Neural cell (in vitro differentiated cells): ENCODE measurements around the gene FBXO24. TPM values are rescaled to one million over a fixed set of nuclear protein-coding genes. Genes with fewer than 3 reads are reported as not detected.

Experiments
- H2AFZ ChIP-seq: fragments of 200-600, 300-800 bp; sonication (generic), shearing (Covaris generic); 2 replicates; pipeline ENCODE4 v1.6.0; 2014; ENCODE audit warnings: low read depth, mild to moderate bottlenecking, antibody characterized with exemption, low read length, moderate library complexity
- H3F3A ChIP-seq: fragments of 200-600 bp; shearing (Covaris generic); 2 replicates; pipeline ENCODE4 v1.6.1; 2016; ENCODE audit warnings: mild to moderate bottlenecking, moderate library complexity, mixed read lengths, antibody characterized with exemption, low read length; ENCODE audit not compliant: insufficient read depth, poor library complexity, severe bottlenecking
- H3K27ac ChIP-seq: fragments of 200-600, 300-800 bp; sonication (generic), shearing (Covaris generic); 2 replicates; pipeline ENCODE4 v1.5.1; 2014; ENCODE audit warnings: mild to moderate bottlenecking, low read length, moderate library complexity
- H3K27me3 ChIP-seq: fragments of 300-800, 200-600 bp; sonication (generic), shearing (Covaris generic); 2 replicates; pipeline ENCODE4 v1.6.0; 2014; ENCODE audit warnings: mild to moderate bottlenecking, low read depth, low read length, moderate library complexity; ENCODE audit not compliant: insufficient read depth
- H3K36me3 ChIP-seq: fragments of 300-800, 200-600 bp; sonication (generic), shearing (Covaris generic); 2 replicates; pipeline ENCODE4 v1.5.1; 2014; ENCODE audit warnings: mild to moderate bottlenecking, antibody characterized with exemption, low read length, moderate library complexity; ENCODE audit not compliant: insufficient read depth
- H3K4me2 ChIP-seq: fragments of 300-800, 200-600 bp; sonication (generic), shearing (Covaris generic); 2 replicates; pipeline ENCODE4 v1.6.0; 2014; ENCODE audit warnings: mild to moderate bottlenecking, low read length
- H3K4me3 ChIP-seq: fragments of 300-800, 200-600 bp; sonication (generic), shearing (Covaris generic); 2 replicates; pipeline ENCODE4 v1.5.1; 2014; ENCODE audit warnings: mild to moderate bottlenecking, low read length, moderate library complexity
- H3K79me2 ChIP-seq: fragments of 200-600 bp; shearing (Covaris generic); replicated peaks from 2 replicates; pipeline ENCODE4 v1.6.0; 2014; ENCODE audit warnings: mild to moderate bottlenecking, low read length, moderate library complexity; ENCODE audit not compliant: insufficient read depth
- H3K9ac ChIP-seq: fragments of 300-800, 200-600 bp; sonication (generic), shearing (Covaris generic); 2 replicates; pipeline ENCODE4 v1.6.1; 2016; ENCODE audit warnings: mild to moderate bottlenecking, low read length, mixed read lengths
- H3K9me2 ChIP-seq: fragments of 200-600 bp; shearing (Covaris generic); 2 replicates; pipeline ENCODE4 v1.6.1; 2016; ENCODE audit warnings: mild to moderate bottlenecking, low read length, mixed read lengths; ENCODE audit not compliant: insufficient read depth
- H3K9me3 ChIP-seq: fragments of 200-600, 300-800 bp; sonication (generic), shearing (Covaris generic); 2 replicates; pipeline ENCODE4 v1.6.1; 2016; ENCODE audit warnings: mild to moderate bottlenecking, mixed run types, low read length, moderate library complexity, mixed read lengths
- H4K20me1 ChIP-seq: fragments of 200-600 bp; shearing (Covaris generic); 2 replicates; pipeline ENCODE4 v1.6.1; 2016; ENCODE audit warnings: mild to moderate bottlenecking, mixed run types; ENCODE audit not compliant: insufficient read depth
- CTCF ChIP-seq: fragments of 450-650 bp; IDR thresholded peaks from 2 replicates; pipeline ENCODE4 v1.5.1; 2014; ENCODE audit warnings: antibody characterized with exemption, mild to moderate bottlenecking, moderate library complexity; ENCODE audit not compliant: poor library complexity, severe bottlenecking
- EP300 ChIP-seq: fragments of 450-650 bp; conservative IDR thresholded peaks from 2 replicates; pipeline ENCODE4 v1.6.1; 2014; ENCODE audit warnings: antibody characterized with exemption, mild to moderate bottlenecking, moderate library complexity; ENCODE audit not compliant: poor library complexity, severe bottlenecking
- EZH2 ChIP-seq: fragments of 200-600, 300-800 bp; shearing (Covaris generic), sonication (generic); IDR thresholded peaks from 2 replicates; pipeline ENCODE4 v1.6.1; 2014; ENCODE audit warnings: antibody characterized with exemption, low read length, borderline replicate concordance, mild to moderate bottlenecking; ENCODE audit not compliant: insufficient read depth, poor library complexity, severe bottlenecking
- MXI1 ChIP-seq: fragments of 450-650 bp; conservative IDR thresholded peaks from 2 replicates; pipeline ENCODE4 v1.6.1; 2014; ENCODE audit warnings: antibody characterized with exemption, mild to moderate bottlenecking; ENCODE audit not compliant: poor library complexity, severe bottlenecking
- POLR2AphosphoS5 ChIP-seq: IDR thresholded peaks from 2 replicates; pipeline ENCODE4 v1.6.1; 2012
- RAD21 ChIP-seq: fragments of 450-650 bp; conservative IDR thresholded peaks from 2 replicates; pipeline ENCODE4 v1.6.1; 2014; ENCODE audit warnings: antibody characterized with exemption, mild to moderate bottlenecking, moderate library complexity
- SMC3 ChIP-seq: fragments of 450-650 bp; conservative IDR thresholded peaks from 2 replicates; pipeline ENCODE4 v1.6.1; 2014; ENCODE audit warnings: antibody characterized with exemption, mild to moderate bottlenecking, moderate library complexity; ENCODE audit not compliant: poor library complexity
- TAF1 ChIP-seq: IDR thresholded peaks from 2 replicates; pipeline ENCODE4 v1.6.1; 2012; ENCODE audit warnings: low read depth
- polyA plus RNA-seq: library from polyadenylated mRNA; depleted of rRNA; stranded (reverse); fragments of >200 nt; gene quantifications from 2 replicates; pipeline ENCODE4 v1.2.3, GENCODE V29; 2014
- TF ChIP-seq, protein P1 (sequence below): IDR thresholded peaks from 2 replicates; pipeline ENCODE4 v1.6.1; 2012; ENCODE audit warnings: borderline replicate concordance

The FBXO24 gene
- polyA plus RNA-seq, 1 donor from 2014 or later: 0.52 TPM

GRCh38 chr7:100590077-100590737 is 4.1 kb downstream of the FBXO24 start:
- no peaks in the 10 kb centered on the region for H3K36me3 ChIP-seq
- no peak overlapping the region for H2AFZ ChIP-seq
- H3K79me2 ChIP-seq: peaks cover 6% of the 10 kb centered on the region
- H3K4me3 ChIP-seq: no peak overlapping the region
- no peaks in the 10 kb centered on the region for H3K27me3 ChIP-seq
- no peak overlapping the region for H3K4me2 ChIP-seq
- no peak overlapping the region for H3K27ac ChIP-seq
- TF ChIP-seq MXI1: no peak
- no peak for TF ChIP-seq RAD21
- no peak for TF ChIP-seq EZH2
- TF ChIP-seq POLR2AphosphoS5: no peak
- TF ChIP-seq TAF1: no peak
- TF ChIP-seq SMC3: no peak
- TF ChIP-seq CTCF: no peak
- no peak for TF ChIP-seq EP300
- TF ChIP-seq, protein P1, sequence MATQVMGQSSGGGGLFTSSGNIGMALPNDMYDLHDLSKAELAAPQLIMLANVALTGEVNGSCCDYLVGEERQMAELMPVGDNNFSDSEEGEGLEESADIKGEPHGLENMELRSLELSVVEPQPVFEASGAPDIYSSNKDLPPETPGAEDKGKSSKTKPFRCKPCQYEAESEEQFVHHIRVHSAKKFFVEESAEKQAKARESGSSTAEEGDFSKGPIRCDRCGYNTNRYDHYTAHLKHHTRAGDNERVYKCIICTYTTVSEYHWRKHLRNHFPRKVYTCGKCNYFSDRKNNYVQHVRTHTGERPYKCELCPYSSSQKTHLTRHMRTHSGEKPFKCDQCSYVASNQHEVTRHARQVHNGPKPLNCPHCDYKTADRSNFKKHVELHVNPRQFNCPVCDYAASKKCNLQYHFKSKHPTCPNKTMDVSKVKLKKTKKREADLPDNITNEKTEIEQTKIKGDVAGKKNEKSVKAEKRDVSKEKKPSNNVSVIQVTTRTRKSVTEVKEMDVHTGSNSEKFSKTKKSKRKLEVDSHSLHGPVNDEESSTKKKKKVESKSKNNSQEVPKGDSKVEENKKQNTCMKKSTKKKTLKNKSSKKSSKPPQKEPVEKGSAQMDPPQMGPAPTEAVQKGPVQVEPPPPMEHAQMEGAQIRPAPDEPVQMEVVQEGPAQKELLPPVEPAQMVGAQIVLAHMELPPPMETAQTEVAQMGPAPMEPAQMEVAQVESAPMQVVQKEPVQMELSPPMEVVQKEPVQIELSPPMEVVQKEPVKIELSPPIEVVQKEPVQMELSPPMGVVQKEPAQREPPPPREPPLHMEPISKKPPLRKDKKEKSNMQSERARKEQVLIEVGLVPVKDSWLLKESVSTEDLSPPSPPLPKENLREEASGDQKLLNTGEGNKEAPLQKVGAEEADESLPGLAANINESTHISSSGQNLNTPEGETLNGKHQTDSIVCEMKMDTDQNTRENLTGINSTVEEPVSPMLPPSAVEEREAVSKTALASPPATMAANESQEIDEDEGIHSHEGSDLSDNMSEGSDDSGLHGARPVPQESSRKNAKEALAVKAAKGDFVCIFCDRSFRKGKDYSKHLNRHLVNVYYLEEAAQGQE: no peak
- H4K20me1 ChIP-seq: no peaks in the 10 kb centered on the region
- H3F3A ChIP-seq: no peaks in the 10 kb centered on the region
- H3K9me2 ChIP-seq: no peaks in the 10 kb centered on the region
- no peaks in the 10 kb centered on the region for H3K9me3 ChIP-seq
- no peak overlapping the region for H3K9ac ChIP-seq

GRCh38 chr7:100591596-100591995 is 5.5 kb downstream of the FBXO24 start:
- Histone ChIP-seq H2AFZ (no peak overlapping the region), H3K79me2 (no peaks in the 10 kb centered on the region), H4K20me1 (no peaks in the 10 kb centered on the region), H3K4me2 (no peak overlapping the region), H3K9ac (no peak overlapping the region), H3K27me3 (no peaks in the 10 kb centered on the region), H3K36me3 (no peaks in the 10 kb centered on the region), H3F3A (no peaks in the 10 kb centered on the region), H3K9me3 (no peaks in the 10 kb centered on the region), H3K27ac (no peak overlapping the region), H3K4me3 (no peak overlapping the region), H3K9me2 (no peaks in the 10 kb centered on the region)
- no peak for TF ChIP-seq CTCF
- no peak for TF ChIP-seq POLR2AphosphoS5
- TF ChIP-seq MXI1: no peak
- TF ChIP-seq, protein P1: no peak
- no peak for TF ChIP-seq RAD21
- no peak for TF ChIP-seq TAF1
- TF ChIP-seq EP300: no peak
- TF ChIP-seq SMC3: no peak
- no peak for TF ChIP-seq EZH2
